SU-DHL-6 (cell line): ENCODE data around the gene GNGT1.

Source experiments
- CTCF ChIP-seq: fragments of 200-600 bp; sonication (generic); IDR thresholded peaks from one replicate; pipeline ENCODE4 v1.5.1; 2017; ENCODE audit warnings: antibody characterized with exemption, mild to moderate bottlenecking, low read length, moderate library complexity; ENCODE audit not compliant: insufficient read depth, poor library complexity, severe bottlenecking
- EZH2phosphoT487 ChIP-seq: fragments of 200-600 bp; sonication (generic), shearing (Covaris generic); conservative IDR thresholded peaks from 2 replicates; pipeline ENCODE4 v1.6.1; 2018; ENCODE audit warnings: mild to moderate bottlenecking, antibody characterized with exemption, low read length, moderate library complexity, mixed read lengths

- TF ChIP-seq CTCF: no peak
- no peak for TF ChIP-seq EZH2phosphoT487
These were observed 11.9 kb upstream of the GNGT1 start for GRCh38 chr7:93894426-93894825.
